ENCODE data around the gene NRXN3.

The NRXN3 gene

DNA sequence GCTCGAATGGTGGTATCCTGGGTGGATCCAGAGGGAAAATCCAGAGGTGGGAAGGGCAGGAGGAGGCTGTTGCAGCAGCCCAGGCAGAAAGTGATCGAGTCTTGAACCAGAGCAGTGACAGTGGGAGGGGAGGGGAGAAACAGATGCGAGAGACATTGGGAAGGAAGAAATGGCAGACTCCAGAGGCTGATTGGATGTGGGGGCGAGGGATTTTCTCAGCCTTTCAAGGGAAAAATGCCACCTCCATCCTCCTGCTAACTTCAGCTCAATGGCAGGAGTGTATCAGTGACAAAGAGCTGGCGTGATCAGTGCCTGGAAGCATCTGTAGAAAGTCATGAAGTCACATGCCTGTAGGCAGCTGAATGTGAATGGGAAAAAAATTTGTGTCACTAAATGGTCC is 38.6 kb upstream of the NRXN3 start:
- no peak overlapping the region for H3K4me3 ChIP-seq (ENCODE audit: low read depth, low read length)
- TF ChIP-seq, protein P1, sequence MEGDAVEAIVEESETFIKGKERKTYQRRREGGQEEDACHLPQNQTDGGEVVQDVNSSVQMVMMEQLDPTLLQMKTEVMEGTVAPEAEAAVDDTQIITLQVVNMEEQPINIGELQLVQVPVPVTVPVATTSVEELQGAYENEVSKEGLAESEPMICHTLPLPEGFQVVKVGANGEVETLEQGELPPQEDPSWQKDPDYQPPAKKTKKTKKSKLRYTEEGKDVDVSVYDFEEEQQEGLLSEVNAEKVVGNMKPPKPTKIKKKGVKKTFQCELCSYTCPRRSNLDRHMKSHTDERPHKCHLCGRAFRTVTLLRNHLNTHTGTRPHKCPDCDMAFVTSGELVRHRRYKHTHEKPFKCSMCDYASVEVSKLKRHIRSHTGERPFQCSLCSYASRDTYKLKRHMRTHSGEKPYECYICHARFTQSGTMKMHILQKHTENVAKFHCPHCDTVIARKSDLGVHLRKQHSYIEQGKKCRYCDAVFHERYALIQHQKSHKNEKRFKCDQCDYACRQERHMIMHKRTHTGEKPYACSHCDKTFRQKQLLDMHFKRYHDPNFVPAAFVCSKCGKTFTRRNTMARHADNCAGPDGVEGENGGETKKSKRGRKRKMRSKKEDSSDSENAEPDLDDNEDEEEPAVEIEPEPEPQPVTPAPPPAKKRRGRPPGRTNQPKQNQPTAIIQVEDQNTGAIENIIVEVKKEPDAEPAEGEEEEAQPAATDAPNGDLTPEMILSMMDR (IDR thresholded peaks at IDR 0.05; ENCODE audit: low read depth, low read length) = no peak

DNA sequence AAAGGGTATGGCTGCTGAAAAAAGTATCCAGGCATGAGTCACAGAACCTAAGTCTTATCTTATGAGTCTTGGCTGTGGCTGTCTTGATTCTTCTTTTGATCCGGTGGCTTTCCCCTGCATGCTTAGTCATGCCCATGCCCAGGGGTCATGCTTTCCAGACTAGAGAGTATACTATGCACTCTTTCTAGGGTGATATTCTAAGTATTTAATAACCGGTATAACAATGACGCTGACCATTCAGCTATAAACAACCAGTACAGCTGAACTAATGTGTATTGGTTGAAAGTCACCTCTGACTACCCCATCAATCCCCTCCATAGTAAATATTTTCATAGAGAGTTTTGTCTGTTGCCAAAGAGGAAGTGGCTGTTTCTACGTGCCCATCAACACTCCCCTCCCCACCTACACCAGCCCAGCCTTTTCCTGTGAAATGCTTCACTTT is 34.7 kb upstream of the NRXN3 start:
- TF ChIP-seq, protein P1 (IDR thresholded peaks at IDR 0.05; ENCODE audit: low read depth, low read length) = no peak

DNA sequence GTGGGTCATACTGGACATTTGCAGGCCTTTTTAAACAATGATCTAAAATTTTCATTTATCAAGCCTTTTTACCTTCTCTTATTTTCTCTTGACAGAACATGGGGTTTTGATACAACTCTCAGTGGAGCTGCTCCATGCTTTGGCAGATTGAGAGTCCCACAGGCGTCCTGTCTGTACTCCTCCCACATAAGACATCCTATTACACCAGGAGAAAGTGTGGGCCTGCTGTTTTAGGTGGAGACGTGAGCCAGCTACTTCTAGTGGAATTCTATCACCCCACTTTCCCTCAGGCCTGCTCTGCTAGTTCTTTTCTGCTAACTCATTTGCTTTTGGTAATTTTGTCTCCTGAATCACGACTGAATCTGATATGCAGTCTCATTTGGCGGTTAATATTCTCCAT is 33.5 kb upstream of the NRXN3 start:
- TF ChIP-seq, protein P1 (IDR thresholded peaks at IDR 0.05; ENCODE audit: low read depth, low read length) = no peak
- no peak overlapping the region for H3K4me3 ChIP-seq (ENCODE audit: low read depth, low read length)

More for the DNA sequence above, 34.7 kb upstream of the NRXN3 start:
- no peak overlapping the region for H3K4me3 ChIP-seq (ENCODE audit: low read depth, low read length)

DNA sequence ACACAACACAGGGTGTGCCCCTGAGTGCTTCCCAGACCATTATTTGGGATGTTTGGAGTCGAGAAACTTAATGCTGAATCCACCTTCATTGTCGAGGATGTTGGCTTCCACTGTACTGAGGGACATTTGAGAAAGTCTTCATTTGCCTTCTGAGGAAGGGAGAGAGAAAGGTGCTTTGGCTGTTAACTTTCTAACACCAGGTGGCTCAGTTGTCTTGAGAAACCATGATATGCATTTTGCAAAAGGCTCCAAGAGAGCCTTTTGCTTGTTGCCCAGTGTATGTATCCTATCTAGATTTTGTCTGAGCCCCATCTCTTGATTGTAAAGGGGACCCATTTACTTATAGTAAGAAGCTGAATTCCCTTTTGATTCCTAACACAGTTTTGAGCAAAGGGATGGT is 28.6 kb upstream of the NRXN3 start:
- TF ChIP-seq, protein P1 (IDR thresholded peaks at IDR 0.05; ENCODE audit: low read depth, low read length) = no peak
- no peak overlapping the region for H3K4me3 ChIP-seq (ENCODE audit: low read depth, low read length)

DNA sequence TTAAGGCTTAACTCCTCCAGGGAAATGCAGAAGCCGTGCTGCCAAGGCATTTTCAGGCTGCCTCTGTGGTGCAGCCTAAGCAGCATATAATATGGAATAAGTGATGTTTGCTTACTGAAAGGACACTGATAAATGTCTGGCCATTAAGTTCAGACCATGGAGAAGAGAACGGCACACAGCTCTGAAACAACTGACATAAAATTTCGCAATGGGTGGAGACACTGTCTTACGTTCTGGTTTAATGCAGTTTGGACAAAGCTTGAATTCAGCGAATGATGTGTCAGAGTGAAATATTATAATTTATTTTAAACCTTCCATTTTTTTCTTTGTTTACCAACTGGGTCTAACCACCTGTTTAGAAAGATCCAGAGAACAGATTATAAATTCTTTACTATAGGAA is 27.2 kb upstream of the NRXN3 start:
- no peak overlapping the region for H3K4me3 ChIP-seq (ENCODE audit: low read depth, low read length)
- TF ChIP-seq, protein P1 (IDR thresholded peaks at IDR 0.05; ENCODE audit: low read depth, low read length) = no peak

DNA sequence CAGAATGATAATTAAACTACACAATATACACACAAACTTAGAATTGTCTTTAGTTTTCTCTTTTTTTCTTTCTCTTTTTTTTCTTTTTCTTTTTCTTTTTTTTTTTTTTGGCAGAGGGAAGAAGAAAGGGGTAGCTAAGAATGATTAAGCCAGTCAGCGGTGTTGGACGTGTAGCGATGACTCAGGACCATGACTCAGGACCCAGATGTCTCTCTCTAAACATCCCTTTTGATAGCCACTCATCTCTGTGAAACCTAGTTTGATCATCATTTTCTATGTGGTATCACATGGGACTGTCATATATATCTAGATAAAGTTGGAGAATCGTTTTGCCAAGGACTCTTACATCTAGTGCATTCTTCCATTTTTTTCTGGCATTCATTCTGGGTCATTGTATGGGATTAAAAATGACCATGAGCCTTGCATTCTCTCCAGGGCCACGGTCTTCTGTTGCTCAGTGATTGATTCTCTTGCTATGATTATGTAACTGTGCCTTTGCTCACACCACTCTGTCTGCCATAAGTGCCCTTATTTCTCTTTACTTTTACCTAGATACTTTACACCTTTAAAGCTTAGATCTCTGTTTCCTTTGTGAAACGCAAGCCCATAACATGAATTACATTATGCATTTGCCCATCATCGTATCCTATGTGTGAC is 26.6 kb upstream of the NRXN3 start:
- TF ChIP-seq, protein P1 (IDR thresholded peaks at IDR 0.05; ENCODE audit: low read depth, low read length) = no peak
- no peak overlapping the region for H3K4me3 ChIP-seq (ENCODE audit: low read depth, low read length)

DNA sequence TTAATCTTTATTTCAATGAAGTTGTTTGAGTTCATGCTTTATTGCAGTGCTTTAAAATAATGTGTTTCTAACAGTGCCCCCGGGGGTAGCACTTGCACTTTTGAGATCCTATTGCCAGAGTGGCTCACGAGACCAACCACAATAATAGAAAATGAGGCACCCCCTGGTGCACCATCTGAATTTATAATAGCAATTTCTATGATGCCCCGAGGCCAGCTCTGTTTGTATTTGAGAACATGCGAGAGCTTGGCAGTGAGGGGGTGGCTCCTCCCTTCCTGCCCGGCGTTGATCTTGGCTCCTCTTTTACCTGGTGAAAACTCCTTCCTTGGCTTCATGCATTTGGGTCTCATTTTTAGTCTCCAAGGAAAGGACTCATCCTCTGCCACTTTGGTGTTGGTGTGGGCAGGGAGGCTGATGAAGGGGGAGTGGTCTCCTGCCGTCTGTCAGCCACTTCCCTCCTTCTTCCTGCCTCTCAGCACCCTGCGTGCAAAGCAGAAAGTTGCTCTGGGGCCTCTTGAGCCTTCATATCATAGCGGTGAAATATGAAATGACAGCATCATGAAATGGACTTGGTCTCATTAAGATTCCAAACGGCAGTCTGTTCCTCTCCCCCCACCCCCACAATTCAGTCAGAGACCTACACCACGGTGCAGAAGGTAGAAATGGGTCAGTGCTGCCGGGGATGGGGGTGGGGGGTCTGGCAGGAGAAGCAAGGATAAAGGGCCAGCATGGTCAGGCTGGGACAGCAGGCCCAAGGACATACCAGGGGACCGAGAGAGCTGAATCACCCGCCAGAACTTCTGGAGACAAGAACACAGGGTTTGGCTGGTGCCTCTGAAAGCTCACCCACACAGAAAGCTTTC is 17.7 kb upstream of the NRXN3 start:
- TF ChIP-seq, protein P1 (IDR thresholded peaks at IDR 0.05; ENCODE audit: low read depth, low read length) = no peak
- no peak overlapping the region for H3K4me3 ChIP-seq (ENCODE audit: low read depth, low read length)

Measured in WI38 (cell line).